H9 (cell line): Measurements from ENCODE around the gene NKD2. TPM values are rescaled to one million over a fixed set of nuclear protein-coding genes. Genes with fewer than 3 reads are reported as not detected.

Experiments
- DNase-seq: peaks from one replicate; pipeline ENCODE4 v3.0.0-alpha.2; 2017
- H2AFZ ChIP-seq: one replicate; pipeline ENCODE4 v1.6.1; 2013; ENCODE audit warnings: mild to moderate bottlenecking, low read length, control low read depth, moderate library complexity
- H2AK5ac ChIP-seq: 2 replicates; pipeline ENCODE4 v1.6.1; 2013; ENCODE audit warnings: low read length, control low read depth, mixed read lengths; ENCODE audit not compliant: insufficient read length
- H2BK120ac ChIP-seq: one replicate; pipeline ENCODE4 v1.6.1; 2013; ENCODE audit warnings: low read depth, mild to moderate bottlenecking, low read length, control low read depth, inconsistent platforms; ENCODE audit not compliant: poor library complexity, severe bottlenecking
- H2BK12ac ChIP-seq: 2 replicates; pipeline ENCODE4 v1.6.1; 2013; ENCODE audit warnings: low read length, control low read depth, mixed read lengths, low read depth; ENCODE audit not compliant: insufficient read length
- H2BK15ac ChIP-seq: 2 replicates; pipeline ENCODE4 v1.6.1; 2013; ENCODE audit warnings: low read depth, low read length, control low read depth
- H2BK20ac ChIP-seq: one replicate; pipeline ENCODE4 v1.6.1; 2013; ENCODE audit warnings: low read depth, mild to moderate bottlenecking, low read length, control low read depth, inconsistent platforms; ENCODE audit not compliant: poor library complexity, severe bottlenecking
- H2BK5ac ChIP-seq: 2 replicates; pipeline ENCODE4 v1.6.1; 2013; ENCODE audit warnings: low read length, control low read depth, mixed read lengths; ENCODE audit not compliant: insufficient read length
- H3K14ac ChIP-seq: 2 replicates; pipeline ENCODE4 v1.6.1; 2013; ENCODE audit warnings: low read length, control low read depth; ENCODE audit not compliant: insufficient read depth
- H3K18ac ChIP-seq: 2 replicates; pipeline ENCODE4 v1.6.1; 2013; ENCODE audit warnings: low read depth, mild to moderate bottlenecking, mixed read lengths, low read length, control low read depth; ENCODE audit not compliant: insufficient read length
- H3K23ac ChIP-seq: 2 replicates; pipeline ENCODE4 v1.6.1; 2013; ENCODE audit warnings: low read length, control low read depth, mixed read lengths, low read depth; ENCODE audit not compliant: insufficient read length
- H3K23me2 ChIP-seq: 2 replicates; pipeline ENCODE4 v1.6.1; 2013; ENCODE audit warnings: low read depth, mild to moderate bottlenecking, mixed read lengths, low read length, control low read depth; ENCODE audit not compliant: insufficient read length, poor library complexity, severe bottlenecking
- H3K27ac ChIP-seq: 2 replicates; pipeline ENCODE4 v1.5.1; 2013; ENCODE audit warnings: low read length, control low read depth, mixed read lengths, low read depth; ENCODE audit not compliant: insufficient read length
- H3K27me3 ChIP-seq: 2 replicates; pipeline ENCODE4 v1.6.1; 2013; ENCODE audit warnings: low read length, control low read depth, inconsistent platforms; ENCODE audit not compliant: insufficient read depth
- H3K4ac ChIP-seq: 2 replicates; pipeline ENCODE4 v1.6.1; 2013; ENCODE audit warnings: low read depth, mild to moderate bottlenecking, control low read depth, inconsistent platforms, low read length, moderate library complexity
- H3K4me1 ChIP-seq: 2 replicates; pipeline ENCODE4 v1.6.1; 2013; ENCODE audit warnings: low read length, control low read depth, inconsistent platforms; ENCODE audit not compliant: insufficient read depth
- H3K4me2 ChIP-seq: 2 replicates; pipeline ENCODE4 v1.6.1; 2013; ENCODE audit warnings: low read length, control low read depth, mixed read lengths; ENCODE audit not compliant: insufficient read length, insufficient read depth
- H3K56ac ChIP-seq: 2 replicates; pipeline ENCODE4 v1.6.1; 2013; ENCODE audit warnings: low read depth, mild to moderate bottlenecking, mixed read lengths, low read length, control low read depth; ENCODE audit not compliant: insufficient read length
- H3K79me1 ChIP-seq: 2 replicates; pipeline ENCODE4 v1.6.1; 2013; ENCODE audit warnings: low read depth, mild to moderate bottlenecking, moderate library complexity, low read length, control low read depth, inconsistent platforms; ENCODE audit not compliant: insufficient read depth, poor library complexity, severe bottlenecking
- H3K79me2 ChIP-seq: 2 replicates; pipeline ENCODE4 v1.6.1; 2013; ENCODE audit warnings: low read length, control low read depth, inconsistent platforms; ENCODE audit not compliant: insufficient read depth
- H3K9ac ChIP-seq: 2 replicates; pipeline ENCODE4 v1.6.1; 2013; ENCODE audit warnings: low read length, control low read depth, mixed read lengths; ENCODE audit not compliant: insufficient read length; ENCODE audit errors: extremely low read depth
- H3K9me3 ChIP-seq: one replicate; pipeline ENCODE4 v1.6.1; 2013; ENCODE audit warnings: low read depth, low read length, inconsistent platforms; ENCODE audit not compliant: control insufficient read depth
- H3T11ph ChIP-seq: one replicate; pipeline ENCODE4 v1.6.1; 2013; ENCODE audit warnings: mild to moderate bottlenecking, low read length, control low read depth, inconsistent platforms
- H4K20me1 ChIP-seq: one replicate; pipeline ENCODE4 v1.6.1; 2013; ENCODE audit not compliant: control insufficient read depth, insufficient read length, insufficient read depth
- H4K5ac ChIP-seq: 2 replicates; pipeline ENCODE4 v1.6.1; 2013; ENCODE audit warnings: low read depth, mild to moderate bottlenecking, mixed read lengths, low read length, control low read depth; ENCODE audit not compliant: insufficient read length
- H4K8ac ChIP-seq: replicated peaks from 2 replicates; pipeline ENCODE4 v1.6.1; 2013; ENCODE audit warnings: low read length, control low read depth, mixed read lengths, low read depth; ENCODE audit not compliant: insufficient read length
- H4K91ac ChIP-seq: 2 replicates; pipeline ENCODE4 v1.6.1; 2013; ENCODE audit warnings: low read depth, mild to moderate bottlenecking, moderate library complexity, mixed read lengths, low read length, control low read depth; ENCODE audit not compliant: insufficient read length
- H3K27ac Mint-ChIP-seq, 3 experiments: 2 replicates in 2 of 3; 3 replicates in 1 of 3; pipeline ENCODE4 v1.8.0; 2020 to 2021; ENCODE audit warnings: mixed read lengths in 3 of 3, mild to moderate bottlenecking in 1 of 3, moderate library complexity in 1 of 3
- H3K27me3 Mint-ChIP-seq: 2 replicates; pipeline ENCODE4 v1.8.0; 2021; ENCODE audit warnings: low read depth, mild to moderate bottlenecking, moderate library complexity, mixed read lengths
- H3K36me3 Mint-ChIP-seq, 3 experiments: 2 replicates in 2 of 3; 3 replicates in 1 of 3; pipeline ENCODE4 v1.8.0; 2020 to 2021; ENCODE audit warnings: low read depth in 3 of 3, mixed read lengths in 3 of 3; ENCODE audit not compliant: insufficient read depth in 1 of 3
- H3K4me1 Mint-ChIP-seq, 2 experiments: 2 replicates each; pipeline ENCODE4 v1.8.0; 2020; ENCODE audit warnings: mixed read lengths in 2 of 2
- H3K4me3 Mint-ChIP-seq, 2 experiments: 2 replicates in 1 of 2; 3 replicates in 1 of 2; pipeline ENCODE4 v1.8.0; 2020 to 2021; ENCODE audit warnings: mild to moderate bottlenecking in 2 of 2, mixed read lengths in 2 of 2, moderate library complexity in 1 of 2
- H3K9me3 Mint-ChIP-seq, 2 experiments: 2 replicates in 1 of 2; 3 replicates in 1 of 2; pipeline ENCODE4 v1.8.0; 2020; ENCODE audit warnings: mild to moderate bottlenecking in 2 of 2, mixed read lengths in 2 of 2, moderate library complexity in 1 of 2
- CTCF ChIP-seq: fragments of 200-600 bp; sonication (generic); conservative IDR thresholded peaks from 3 replicates; pipeline ENCODE4 v1.8.0; 2021; ENCODE audit warnings: antibody characterized with exemption, mild to moderate bottlenecking
- WGBS: extraction: QIAGEN DNeasy Blood & Tissue Kit; methylation state at CpG from one replicate; pipeline ENCODE4 v1.1.7; 2013; ENCODE audit warnings: missing lambda C conversion rate, low lambda C conversion rate, mixed read lengths; ENCODE audit not compliant: insufficient read length; ENCODE audit errors: extremely low coverage; 5-methylcytosine and 5-hydroxymethylcytosine counted together
- total RNA-seq: library from RNA; stranded (reverse); gene quantifications from 2 replicates; pipeline ENCODE4 v1.2.1, GENCODE V29; 2021

The NKD2 gene
- total RNA-seq, 1 experiment from 2014 or later, result 7.3 TPM

- no peak overlapping the region for H4K91ac ChIP-seq
- no peak overlapping the region for H2BK120ac ChIP-seq
- H4K8ac ChIP-seq, result no peak overlapping the region
- no peaks in the 10 kb centered on the region for H3K79me1 ChIP-seq
- H3K18ac ChIP-seq, result no peak overlapping the region
- H3T11ph ChIP-seq, result no peak overlapping the region
- peak overlapping the region; percentile 19 for H3K4me2 ChIP-seq
- no peak overlapping the region for H4K5ac ChIP-seq
- Mint-ChIP-seq H3K4me3 (peak overlapping the region; percentile 54 to 79), H3K9me3 (no peaks in the 10 kb centered on the region), H3K27ac (no peak overlapping the region), H3K36me3 (no peaks in the 10 kb centered on the region; a peak in 1 of 7 replicates), H3K27me3 (peaks cover 55% of the 10 kb centered on the region), H3K4me1 (peaks cover 31 to 34% of the 10 kb centered on the region in 2 experiments)
- H2AK5ac ChIP-seq, result no peak overlapping the region
- H3K9me3 ChIP-seq, result no peaks in the 10 kb centered on the region
- WGBS, result no CpG with 5 or more reads among the region's 70 CpGs
- H2BK5ac ChIP-seq, result no peak overlapping the region
- H3K23ac ChIP-seq, result no peak overlapping the region
- DNase-seq, result no peak
- no peak overlapping the region for H2BK12ac ChIP-seq
- H3K4ac ChIP-seq, result no peak overlapping the region
- no peak overlapping the region for H2BK15ac ChIP-seq
- peaks cover 8% of the 10 kb centered on the region for H3K23me2 ChIP-seq
- H4K20me1 ChIP-seq, result no peaks in the 10 kb centered on the region
- H2AFZ ChIP-seq, result no peak overlapping the region
- no peak overlapping the region for H3K14ac ChIP-seq
- H3K27me3 ChIP-seq, result peaks cover 15% of the 10 kb centered on the region; the same call in 1 of the 2 replicates
- TF ChIP-seq CTCF, result no peak
- H3K79me2 ChIP-seq, result no peaks in the 10 kb centered on the region
- H3K56ac ChIP-seq, result no peak overlapping the region
- H3K4me1 ChIP-seq, result no peaks in the 10 kb centered on the region
- no peak overlapping the region for H3K9ac ChIP-seq
- H3K27ac ChIP-seq, result no peak overlapping the region
- no peak overlapping the region for H2BK20ac ChIP-seq
Measured at GRCh38 chr5:1009359-1010180, 968 bp downstream of the NKD2 start.
